H9 (cell line): ENCODE measurements around the gene NOA1. TPM values are rescaled to one million over a fixed set of nuclear protein-coding genes. Genes with fewer than 3 reads are reported as not detected.

Experiments used
- DNase-seq: peaks from one replicate; pipeline ENCODE4 v3.0.0-alpha.2; 2017
- H2AFZ ChIP-seq: one replicate; pipeline ENCODE4 v1.6.1; 2013; ENCODE audit warnings: mild to moderate bottlenecking, low read length, control low read depth, moderate library complexity
- H2AK5ac ChIP-seq: 2 replicates; pipeline ENCODE4 v1.6.1; 2013; ENCODE audit warnings: low read length, control low read depth, mixed read lengths; ENCODE audit not compliant: insufficient read length
- H2BK120ac ChIP-seq: one replicate; pipeline ENCODE4 v1.6.1; 2013; ENCODE audit warnings: low read depth, mild to moderate bottlenecking, low read length, control low read depth, inconsistent platforms; ENCODE audit not compliant: poor library complexity, severe bottlenecking
- H2BK12ac ChIP-seq: 2 replicates; pipeline ENCODE4 v1.6.1; 2013; ENCODE audit warnings: low read length, control low read depth, mixed read lengths, low read depth; ENCODE audit not compliant: insufficient read length
- H2BK15ac ChIP-seq: 2 replicates; pipeline ENCODE4 v1.6.1; 2013; ENCODE audit warnings: low read depth, low read length, control low read depth
- H2BK20ac ChIP-seq: one replicate; pipeline ENCODE4 v1.6.1; 2013; ENCODE audit warnings: low read depth, mild to moderate bottlenecking, low read length, control low read depth, inconsistent platforms; ENCODE audit not compliant: poor library complexity, severe bottlenecking
- H2BK5ac ChIP-seq: 2 replicates; pipeline ENCODE4 v1.6.1; 2013; ENCODE audit warnings: low read length, control low read depth, mixed read lengths; ENCODE audit not compliant: insufficient read length
- H3K14ac ChIP-seq: 2 replicates; pipeline ENCODE4 v1.6.1; 2013; ENCODE audit warnings: low read length, control low read depth; ENCODE audit not compliant: insufficient read depth
- H3K18ac ChIP-seq: 2 replicates; pipeline ENCODE4 v1.6.1; 2013; ENCODE audit warnings: low read depth, mild to moderate bottlenecking, mixed read lengths, low read length, control low read depth; ENCODE audit not compliant: insufficient read length
- H3K23ac ChIP-seq: 2 replicates; pipeline ENCODE4 v1.6.1; 2013; ENCODE audit warnings: low read length, control low read depth, mixed read lengths, low read depth; ENCODE audit not compliant: insufficient read length
- H3K23me2 ChIP-seq: 2 replicates; pipeline ENCODE4 v1.6.1; 2013; ENCODE audit warnings: low read depth, mild to moderate bottlenecking, mixed read lengths, low read length, control low read depth; ENCODE audit not compliant: insufficient read length, poor library complexity, severe bottlenecking
- H3K27ac ChIP-seq: 2 replicates; pipeline ENCODE4 v1.5.1; 2013; ENCODE audit warnings: low read length, control low read depth, mixed read lengths, low read depth; ENCODE audit not compliant: insufficient read length
- H3K27me3 ChIP-seq: 2 replicates; pipeline ENCODE4 v1.6.1; 2013; ENCODE audit warnings: low read length, control low read depth, inconsistent platforms; ENCODE audit not compliant: insufficient read depth
- H3K4ac ChIP-seq: 2 replicates; pipeline ENCODE4 v1.6.1; 2013; ENCODE audit warnings: low read depth, mild to moderate bottlenecking, control low read depth, inconsistent platforms, low read length, moderate library complexity
- H3K4me1 ChIP-seq: 2 replicates; pipeline ENCODE4 v1.6.1; 2013; ENCODE audit warnings: low read length, control low read depth, inconsistent platforms; ENCODE audit not compliant: insufficient read depth
- H3K4me2 ChIP-seq: 2 replicates; pipeline ENCODE4 v1.6.1; 2013; ENCODE audit warnings: low read length, control low read depth, mixed read lengths; ENCODE audit not compliant: insufficient read length, insufficient read depth
- H3K56ac ChIP-seq: 2 replicates; pipeline ENCODE4 v1.6.1; 2013; ENCODE audit warnings: low read depth, mild to moderate bottlenecking, mixed read lengths, low read length, control low read depth; ENCODE audit not compliant: insufficient read length
- H3K79me1 ChIP-seq: 2 replicates; pipeline ENCODE4 v1.6.1; 2013; ENCODE audit warnings: low read depth, mild to moderate bottlenecking, moderate library complexity, low read length, control low read depth, inconsistent platforms; ENCODE audit not compliant: insufficient read depth, poor library complexity, severe bottlenecking
- H3K79me2 ChIP-seq: 2 replicates; pipeline ENCODE4 v1.6.1; 2013; ENCODE audit warnings: low read length, control low read depth, inconsistent platforms; ENCODE audit not compliant: insufficient read depth
- H3K9ac ChIP-seq: 2 replicates; pipeline ENCODE4 v1.6.1; 2013; ENCODE audit warnings: low read length, control low read depth, mixed read lengths; ENCODE audit not compliant: insufficient read length; ENCODE audit errors: extremely low read depth
- H3K9me3 ChIP-seq: one replicate; pipeline ENCODE4 v1.6.1; 2013; ENCODE audit warnings: low read depth, low read length, inconsistent platforms; ENCODE audit not compliant: control insufficient read depth
- H3T11ph ChIP-seq: one replicate; pipeline ENCODE4 v1.6.1; 2013; ENCODE audit warnings: mild to moderate bottlenecking, low read length, control low read depth, inconsistent platforms
- H4K20me1 ChIP-seq: one replicate; pipeline ENCODE4 v1.6.1; 2013; ENCODE audit not compliant: control insufficient read depth, insufficient read length, insufficient read depth
- H4K5ac ChIP-seq: 2 replicates; pipeline ENCODE4 v1.6.1; 2013; ENCODE audit warnings: low read depth, mild to moderate bottlenecking, mixed read lengths, low read length, control low read depth; ENCODE audit not compliant: insufficient read length
- H4K8ac ChIP-seq: replicated peaks from 2 replicates; pipeline ENCODE4 v1.6.1; 2013; ENCODE audit warnings: low read length, control low read depth, mixed read lengths, low read depth; ENCODE audit not compliant: insufficient read length
- H4K91ac ChIP-seq: 2 replicates; pipeline ENCODE4 v1.6.1; 2013; ENCODE audit warnings: low read depth, mild to moderate bottlenecking, moderate library complexity, mixed read lengths, low read length, control low read depth; ENCODE audit not compliant: insufficient read length
- H3K27ac Mint-ChIP-seq, 3 experiments: 2 replicates in 2 of 3; 3 replicates in 1 of 3; pipeline ENCODE4 v1.8.0; 2020 to 2021; ENCODE audit warnings: mixed read lengths in 3 of 3, mild to moderate bottlenecking in 1 of 3, moderate library complexity in 1 of 3
- H3K27me3 Mint-ChIP-seq: 2 replicates; pipeline ENCODE4 v1.8.0; 2021; ENCODE audit warnings: low read depth, mild to moderate bottlenecking, moderate library complexity, mixed read lengths
- H3K36me3 Mint-ChIP-seq, 3 experiments: 2 replicates in 2 of 3; 3 replicates in 1 of 3; pipeline ENCODE4 v1.8.0; 2020 to 2021; ENCODE audit warnings: low read depth in 3 of 3, mixed read lengths in 3 of 3; ENCODE audit not compliant: insufficient read depth in 1 of 3
- H3K4me1 Mint-ChIP-seq, 2 experiments: 2 replicates each; pipeline ENCODE4 v1.8.0; 2020; ENCODE audit warnings: mixed read lengths in 2 of 2
- H3K4me3 Mint-ChIP-seq, 2 experiments: 2 replicates in 1 of 2; 3 replicates in 1 of 2; pipeline ENCODE4 v1.8.0; 2020 to 2021; ENCODE audit warnings: mild to moderate bottlenecking in 2 of 2, mixed read lengths in 2 of 2, moderate library complexity in 1 of 2
- H3K9me3 Mint-ChIP-seq, 2 experiments: 2 replicates in 1 of 2; 3 replicates in 1 of 2; pipeline ENCODE4 v1.8.0; 2020; ENCODE audit warnings: mild to moderate bottlenecking in 2 of 2, mixed read lengths in 2 of 2, moderate library complexity in 1 of 2
- CTCF ChIP-seq: fragments of 200-600 bp; sonication (generic); conservative IDR thresholded peaks from 3 replicates; pipeline ENCODE4 v1.8.0; 2021; ENCODE audit warnings: antibody characterized with exemption, mild to moderate bottlenecking
- WGBS: extraction: QIAGEN DNeasy Blood & Tissue Kit; methylation state at CpG from one replicate; pipeline ENCODE4 v1.1.7; 2013; ENCODE audit warnings: missing lambda C conversion rate, low lambda C conversion rate, mixed read lengths; ENCODE audit not compliant: insufficient read length; ENCODE audit errors: extremely low coverage; 5-methylcytosine and 5-hydroxymethylcytosine counted together
- total RNA-seq: library from RNA; stranded (reverse); gene quantifications from 2 replicates; pipeline ENCODE4 v1.2.1, GENCODE V29; 2021

Gene NOA1
- total RNA-seq, 1 experiment from 2014 or later, result 22.8 TPM

DNA sequence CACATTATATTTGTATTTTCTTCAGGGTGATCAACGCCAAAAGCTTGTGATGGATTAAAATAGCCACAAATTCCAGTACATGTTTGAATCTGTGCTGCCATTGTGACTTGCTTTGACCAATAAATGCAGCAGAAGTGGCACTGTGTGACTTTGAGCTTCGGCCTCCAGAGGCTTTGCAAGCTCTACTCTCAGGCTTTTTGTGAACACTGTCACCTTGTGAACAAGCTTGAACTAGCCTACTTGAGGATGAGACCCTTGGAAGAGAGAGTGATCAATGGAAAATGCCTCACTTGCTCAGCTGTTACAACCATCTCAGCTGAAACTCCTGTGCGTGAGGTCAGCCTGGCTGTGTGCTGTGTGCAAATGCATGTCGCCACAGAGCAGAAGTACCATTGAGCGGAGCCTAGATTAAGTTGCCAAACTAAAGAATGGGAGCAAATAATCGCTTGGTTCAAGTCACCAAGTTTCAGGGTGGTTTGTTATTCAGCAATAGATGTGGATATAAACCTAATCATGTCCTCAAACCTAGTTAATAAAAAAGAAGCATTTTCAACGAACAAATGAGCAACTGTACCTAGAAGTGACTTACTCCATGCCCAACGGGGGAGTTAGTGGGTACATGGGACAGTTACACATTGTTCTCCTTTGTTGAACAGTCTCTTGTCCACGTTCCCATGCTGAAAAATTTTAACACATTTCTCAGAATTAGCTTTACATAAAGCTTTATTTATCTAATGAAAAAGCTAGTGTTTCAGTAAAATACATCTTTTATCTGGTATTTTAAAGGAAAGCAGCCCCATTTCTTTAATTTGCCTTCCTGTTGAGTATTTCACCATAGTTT is 23.5 kb downstream of the NOA1 start:
- H3K14ac ChIP-seq, result no peak overlapping the region
- H3K27ac Mint-ChIP-seq, result no peak overlapping the region
- H3K4me1 ChIP-seq, result no peaks in the 10 kb centered on the region
- no peak overlapping the region for H2BK15ac ChIP-seq
- peaks cover 23% of the 10 kb centered on the region for H3K27me3 Mint-ChIP-seq
- H3K9me3 ChIP-seq, result no peaks in the 10 kb centered on the region
- H2AFZ ChIP-seq, result no peak overlapping the region
- no peaks in the 10 kb centered on the region for H3K27me3 ChIP-seq
- no peak overlapping the region for H3T11ph ChIP-seq
- no peak overlapping the region for H2BK5ac ChIP-seq
- H3K4me2 ChIP-seq, result no peak overlapping the region
- 0 out of 4 replicates have a peak, but pooled peaks cover 0 to 5% of the 10 kb centered on the region in 2 experiments for H3K4me1 Mint-ChIP-seq
- H4K5ac ChIP-seq, result no peak overlapping the region
- no peak overlapping the region for H2BK12ac ChIP-seq
- no peaks in the 10 kb centered on the region for H3K36me3 Mint-ChIP-seq
- DNase-seq, result no peak
- TF ChIP-seq CTCF, result no peak
- H3K4ac ChIP-seq, result no peak overlapping the region
- H3K79me1 ChIP-seq, result no peaks in the 10 kb centered on the region
- no peaks in the 10 kb centered on the region for H3K79me2 ChIP-seq
- no peak overlapping the region for H3K9ac ChIP-seq
- no peaks in the 10 kb centered on the region; a peak in 1 of 5 replicates for H3K9me3 Mint-ChIP-seq
- no peak overlapping the region for H2AK5ac ChIP-seq
- H3K56ac ChIP-seq, result no peak overlapping the region
- H4K8ac ChIP-seq, result no peak overlapping the region
- H3K23ac ChIP-seq, result no peak overlapping the region
- H2BK120ac ChIP-seq, result no peak overlapping the region
- H3K4me3 Mint-ChIP-seq, result no peak overlapping the region
- no peaks in the 10 kb centered on the region for H4K20me1 ChIP-seq
- H4K91ac ChIP-seq, result no peak overlapping the region
- H3K27ac ChIP-seq, result no peak overlapping the region
- no peak overlapping the region for H3K18ac ChIP-seq
- no CpG with 5 or more reads among the region's 9 CpGs for WGBS
- H3K23me2 ChIP-seq, result no peaks in the 10 kb centered on the region
- no peak overlapping the region for H2BK20ac ChIP-seq
